CD4-positive, alpha-beta T cell (primary cell): ENCODE results near the gene TNFRSF1B. TPM values are rescaled to one million over a fixed set of nuclear protein-coding genes. Genes with fewer than 3 reads are reported as not detected.

Experiments
- ATAC-seq: fragments of 200-7000 bp; cut with Tn5 transposase; one replicate; pipeline ENCODE4 v1.10.0; 2022; ENCODE audit warnings: mild to moderate bottlenecking; ENCODE audit not compliant: poor library complexity
- CTCF ChIA-PET: fragments of 350-600 bp; sonication (Branson Sonifier 250); formaldehyde crosslinking; loops from one replicate; lab custom pipeline; 2021; ENCODE audit warnings: antibody characterized with exemption, inconsistent platforms; lab: Charles Lee
- POLR2A ChIA-PET: fragments of 350-600 bp; sonication (Branson Sonifier 250); formaldehyde crosslinking; loops from one replicate; lab custom pipeline; 2021; ENCODE audit warnings: antibody characterized with exemption, inconsistent platforms; lab: Charles Lee
- DNase-seq, 14 experiments: peaks; one replicate each; pipeline ENCODE4 v3.0.0-alpha.2; 2013 to 2020; ENCODE audit warnings: mixed read lengths in 2 of 14
- H3K27ac ChIP-seq, 2 donors: one replicate each; pipeline versions ENCODE4 v1.5.1 to v1.7.0; 2013; ENCODE audit warnings: low read length in 2 of 2, low read depth in 1 of 2, mild to moderate bottlenecking in 1 of 2
- H3K27me3 ChIP-seq, 2 experiments: 1 replicate in 1 of 2; 2 replicates in 1 of 2; pipeline versions ENCODE4 v1.6.1 to v1.7.0; 2013; ENCODE audit warnings: low read length in 2 of 2, control low read depth in 1 of 2, mild to moderate bottlenecking in 1 of 2, moderate library complexity in 1 of 2; ENCODE audit not compliant: insufficient read depth in 2 of 2, control insufficient read depth in 1 of 2
- H3K36me3 ChIP-seq: one replicate; pipeline ENCODE4 v1.6.1; 2013; ENCODE audit warnings: low read length, control low read depth; ENCODE audit not compliant: insufficient read depth
- H3K4me1 ChIP-seq: one replicate; pipeline ENCODE4 v1.6.1; 2013; ENCODE audit warnings: low read length, control low read depth; ENCODE audit not compliant: insufficient read depth
- H3K4me3 ChIP-seq: one replicate; pipeline ENCODE4 v1.5.1; 2013; ENCODE audit warnings: mild to moderate bottlenecking, low read length, moderate library complexity
- H3K9me3 ChIP-seq, 2 experiments: 1 replicate in 1 of 2; 2 replicates in 1 of 2; pipeline versions ENCODE4 v1.6.1 to v1.7.0; 2013; ENCODE audit warnings: low read length in 2 of 2, mild to moderate bottlenecking in 2 of 2, control low read depth in 1 of 2, moderate library complexity in 1 of 2; ENCODE audit not compliant: control insufficient read depth in 1 of 2, insufficient read depth in 1 of 2
- H3K27ac Mint-ChIP-seq: one replicate; pipeline ENCODE4 v1.8.0; 2020; ENCODE audit warnings: mixed read lengths
- H3K27me3 Mint-ChIP-seq: one replicate; pipeline ENCODE4 v1.8.0; 2021; ENCODE audit warnings: mixed read lengths
- H3K36me3 Mint-ChIP-seq: one replicate; pipeline ENCODE4 v1.8.0; 2021; ENCODE audit warnings: low read depth, mixed read lengths
- H3K4me1 Mint-ChIP-seq: one replicate; pipeline ENCODE4 v1.8.0; 2021; ENCODE audit warnings: low read depth, mixed read lengths
- H3K4me3 Mint-ChIP-seq: one replicate; pipeline ENCODE4 v1.8.0; 2020; ENCODE audit warnings: mild to moderate bottlenecking, mixed read lengths
- H3K9me3 Mint-ChIP-seq: one replicate; pipeline ENCODE4 v1.8.0; 2020; ENCODE audit warnings: mixed read lengths
- intact Hi-C, 2 experiments: fragments of 100-400 bp; cut with DNase I in 1 of 2; cut with micrococcal nuclease in 1 of 2; formaldehyde crosslinking; loops; one replicate each; pipeline versions ENCODE4 v1.15.1 to v1.9.0; 2023 to 2025; cut with DNase I, micrococcal nuclease
- total RNA-seq, 174 experiments: library from RNA in 2 of 174; stranded (reverse) in 2 of 174; gene quantifications; one replicate each; pipeline ENCODE4 v1.2.3 and lab custom pipeline; 2021 to 2026
- TF ChIP-seq, protein P1 (sequence below): fragments of 200-600 bp; IDR thresholded peaks from one replicate; pipeline ENCODE4 v1.8.0; 2022; ENCODE audit warnings: antibody characterized with exemption, mild to moderate bottlenecking

The TNFRSF1B gene
- total RNA-seq, 2 experiments from 2014 or later = 61.9 to 62.6 TPM

DNA sequence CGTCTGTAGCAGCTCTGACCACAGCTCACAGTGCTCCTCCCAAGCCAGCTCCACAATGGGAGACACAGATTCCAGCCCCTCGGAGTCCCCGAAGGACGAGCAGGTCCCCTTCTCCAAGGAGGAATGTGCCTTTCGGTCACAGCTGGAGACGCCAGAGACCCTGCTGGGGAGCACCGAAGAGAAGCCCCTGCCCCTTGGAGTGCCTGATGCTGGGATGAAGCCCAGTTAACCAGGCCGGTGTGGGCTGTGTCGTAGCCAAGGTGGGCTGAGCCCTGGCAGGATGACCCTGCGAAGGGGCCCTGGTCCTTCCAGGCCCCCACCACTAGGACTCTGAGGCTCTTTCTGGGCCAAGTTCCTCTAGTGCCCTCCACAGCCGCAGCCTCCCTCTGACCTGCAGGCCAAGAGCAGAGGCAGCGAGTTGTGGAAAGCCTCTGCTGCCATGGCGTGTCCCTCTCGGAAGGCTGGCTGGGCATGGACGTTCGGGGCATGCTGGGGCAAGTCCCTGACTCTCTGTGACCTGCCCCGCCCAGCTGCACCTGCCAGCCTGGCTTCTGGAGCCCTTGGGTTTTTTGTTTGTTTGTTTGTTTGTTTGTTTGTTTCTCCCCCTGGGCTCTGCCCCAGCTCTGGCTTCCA is 40.1 kb downstream of the TNFRSF1B start:
- no peak overlapping the region for H3K27ac ChIP-seq
- peaks cover 70% of the 10 kb centered on the region for H3K4me1 ChIP-seq
- peaks cover 39% of the 10 kb centered on the region for H3K36me3 Mint-ChIP-seq
- H3K27me3 ChIP-seq = no peaks in the 10 kb centered on the region
- intact Hi-C loops = loop anchor here (2.0 to 5.0 kb wide), 2 partner anchors 24 to 40 kb away; partner anchors contain the start of gene TNFRSF1B (in 2 of the 2)
- TF ChIP-seq, protein P1, sequence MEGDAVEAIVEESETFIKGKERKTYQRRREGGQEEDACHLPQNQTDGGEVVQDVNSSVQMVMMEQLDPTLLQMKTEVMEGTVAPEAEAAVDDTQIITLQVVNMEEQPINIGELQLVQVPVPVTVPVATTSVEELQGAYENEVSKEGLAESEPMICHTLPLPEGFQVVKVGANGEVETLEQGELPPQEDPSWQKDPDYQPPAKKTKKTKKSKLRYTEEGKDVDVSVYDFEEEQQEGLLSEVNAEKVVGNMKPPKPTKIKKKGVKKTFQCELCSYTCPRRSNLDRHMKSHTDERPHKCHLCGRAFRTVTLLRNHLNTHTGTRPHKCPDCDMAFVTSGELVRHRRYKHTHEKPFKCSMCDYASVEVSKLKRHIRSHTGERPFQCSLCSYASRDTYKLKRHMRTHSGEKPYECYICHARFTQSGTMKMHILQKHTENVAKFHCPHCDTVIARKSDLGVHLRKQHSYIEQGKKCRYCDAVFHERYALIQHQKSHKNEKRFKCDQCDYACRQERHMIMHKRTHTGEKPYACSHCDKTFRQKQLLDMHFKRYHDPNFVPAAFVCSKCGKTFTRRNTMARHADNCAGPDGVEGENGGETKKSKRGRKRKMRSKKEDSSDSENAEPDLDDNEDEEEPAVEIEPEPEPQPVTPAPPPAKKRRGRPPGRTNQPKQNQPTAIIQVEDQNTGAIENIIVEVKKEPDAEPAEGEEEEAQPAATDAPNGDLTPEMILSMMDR = no peak
- H3K4me1 Mint-ChIP-seq = peaks cover 66% of the 10 kb centered on the region
- ChIA-PET CTCF (interaction anchor here (1.3 to 12.0 kb wide), 3 partner anchors 11 to 83 kb away, joined by 3 to 142 read pairs (median 3); partner anchors contain the start of gene TNFRSF1B), POLR2A (interaction anchor here (0.9 to 5.9 kb wide), 4 partner anchors 22 to 82 kb away, joined by 3 to 68 read pairs (median 6); no protein-coding TSS in a partner anchor)
- no peak overlapping the region for H3K4me3 ChIP-seq
- ATAC-seq (no peak), DNase-seq (no peak)
- H3K9me3 ChIP-seq = no peaks in the 10 kb centered on the region
- peaks cover 50% of the 10 kb centered on the region for H3K36me3 ChIP-seq
- H3K4me3 Mint-ChIP-seq = no peak overlapping the region
- H3K27me3 Mint-ChIP-seq = no peaks in the 10 kb centered on the region
- H3K9me3 Mint-ChIP-seq = no peaks in the 10 kb centered on the region
- no peak overlapping the region for H3K27ac Mint-ChIP-seq

DNA sequence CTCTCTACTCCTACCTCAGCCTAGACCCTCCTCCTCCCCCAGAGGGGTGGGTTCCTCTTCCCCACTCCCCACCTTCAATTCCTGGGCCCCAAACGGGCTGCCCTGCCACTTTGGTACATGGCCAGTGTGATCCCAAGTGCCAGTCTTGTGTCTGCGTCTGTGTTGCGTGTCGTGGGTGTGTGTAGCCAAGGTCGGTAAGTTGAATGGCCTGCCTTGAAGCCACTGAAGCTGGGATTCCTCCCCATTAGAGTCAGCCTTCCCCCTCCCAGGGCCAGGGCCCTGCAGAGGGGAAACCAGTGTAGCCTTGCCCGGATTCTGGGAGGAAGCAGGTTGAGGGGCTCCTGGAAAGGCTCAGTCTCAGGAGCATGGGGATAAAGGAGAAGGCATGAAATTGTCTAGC is 41.5 kb downstream of the TNFRSF1B start:
- H3K4me1 ChIP-seq = peaks cover 61% of the 10 kb centered on the region
- POLR2A ChIA-PET = interaction anchor here (0.8 to 5.9 kb wide), 2 partner anchors 83 to 86 kb away, joined by 3 to 68 read pairs; no protein-coding TSS in a partner anchor
- H3K27me3 ChIP-seq = no peaks in the 10 kb centered on the region
- no peaks in the 10 kb centered on the region for H3K9me3 ChIP-seq
- intact Hi-C loops = loop anchor here (5.0 kb wide), 1 partner anchor 41 kb away; the partner anchor contains the start of gene TNFRSF1B (in 2 of the 2)
- H3K4me1 Mint-ChIP-seq = peaks cover 62% of the 10 kb centered on the region
- no peak for ATAC-seq
- H3K27ac ChIP-seq = no peak overlapping the region
- H3K9me3 Mint-ChIP-seq = no peaks in the 10 kb centered on the region
- peaks cover 27% of the 10 kb centered on the region for H3K36me3 Mint-ChIP-seq
- H3K4me3 Mint-ChIP-seq = no peak overlapping the region
- DNase-seq = no peak
- TF ChIP-seq, protein P1 = no peak
- H3K4me3 ChIP-seq = no peak overlapping the region
- H3K36me3 ChIP-seq = peaks cover 36% of the 10 kb centered on the region
- peak overlapping the region; percentile 83 for H3K27ac Mint-ChIP-seq
- no peaks in the 10 kb centered on the region for H3K27me3 Mint-ChIP-seq
- CTCF ChIA-PET = interaction anchor here (1.1 to 12.0 kb wide), 4 partner anchors 30 to 90 kb away, joined by 3 to 142 read pairs (median 10); no protein-coding TSS in a partner anchor

DNA sequence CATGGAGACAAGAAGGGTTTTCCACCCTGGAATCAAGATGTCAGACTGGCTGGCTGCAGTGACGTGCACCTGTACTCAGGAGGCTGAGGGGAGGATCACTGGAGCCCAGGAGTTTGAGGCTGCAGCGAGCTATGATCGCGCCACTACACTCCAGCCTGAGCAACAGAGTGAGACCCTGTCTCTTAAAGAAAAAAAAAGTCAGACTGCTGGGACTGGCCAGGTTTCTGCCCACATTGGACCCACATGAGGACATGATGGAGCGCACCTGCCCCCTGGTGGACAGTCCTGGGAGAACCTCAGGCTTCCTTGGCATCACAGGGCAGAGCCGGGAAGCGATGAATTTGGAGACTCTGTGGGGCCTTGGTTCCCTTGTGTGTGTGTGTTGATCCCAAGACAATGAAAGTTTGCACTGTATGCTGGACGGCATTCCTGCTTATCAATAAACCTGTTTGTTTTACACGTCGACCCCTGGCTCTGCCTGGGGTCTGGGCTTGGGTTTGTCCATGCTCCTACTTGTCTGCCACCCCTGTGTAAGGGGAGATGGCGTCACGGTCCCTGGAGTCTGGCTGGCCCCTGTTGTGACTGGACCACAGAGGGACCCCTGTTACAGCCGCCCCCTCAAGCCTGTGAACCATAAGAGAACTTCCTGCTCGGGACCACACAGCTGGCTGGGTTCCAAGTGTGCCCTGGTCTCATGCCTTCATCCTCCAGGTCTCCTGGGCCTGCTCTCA is 42.1 kb downstream of the TNFRSF1B start:
- Histone ChIP-seq H3K27ac (peak overlapping the region; percentile 29 to 49), H3K27me3 (no peaks in the 10 kb centered on the region), H3K4me3 (no peak overlapping the region), H3K36me3 (peaks cover 33% of the 10 kb centered on the region), H3K9me3 (no peaks in the 10 kb centered on the region), H3K4me1 (peaks cover 55% of the 10 kb centered on the region)
- TF ChIP-seq, protein P1 = peak; percentile 96
- H3K9me3 Mint-ChIP-seq = no peaks in the 10 kb centered on the region
- peak; percentile 73 for ATAC-seq
- H3K27me3 Mint-ChIP-seq = no peaks in the 10 kb centered on the region
- peaks cover 22% of the 10 kb centered on the region for H3K36me3 Mint-ChIP-seq
- intact Hi-C loops = loop anchor here (1.0 to 5.0 kb wide), 3 partner anchors 31 to 85 kb away; partner anchors contain the start of gene TNFRSF1B (in 2 of the 2)
- DNase-seq = peak; percentile 75 to 93 (median 85)
- peaks cover 56% of the 10 kb centered on the region for H3K4me1 Mint-ChIP-seq
- ChIA-PET POLR2A (interaction anchor here (0.8 to 5.9 kb wide), 7 partner anchors 21 to 190 kb away, joined by 3 to 68 read pairs (median 5); partner anchors contain the start of genes MIIP and VPS13D), CTCF (interaction anchor here (0.6 to 12.0 kb wide), 7 partner anchors 18 to 91 kb away, joined by 3 to 142 read pairs (median 3); no protein-coding TSS in a partner anchor)
- H3K4me3 Mint-ChIP-seq = peak overlapping the region; percentile 21
- H3K27ac Mint-ChIP-seq = peak overlapping the region; percentile 83
